Testis (tissue), 2 donors: Measurements from ENCODE around the gene MAP3K7CL.

Experiments
- POLR2A ChIP-seq: fragments of 450-650 bp; IDR thresholded peaks from one replicate; pipeline ENCODE4 v1.6.1; 2017; ENCODE audit warnings: antibody characterized with exemption, mild to moderate bottlenecking, moderate library complexity
- TF ChIP-seq, protein P1 (sequence below), 3 experiments: fragments of 450-650 bp in 2 of 3; fragments of 200-600 bp in 1 of 3; sonication (generic) in 1 of 3; IDR thresholded peaks; one replicate each; pipeline ENCODE4 v1.5.1; 2016 to 2019; ENCODE audit warnings: antibody characterized with exemption in 3 of 3, mild to moderate bottlenecking in 2 of 3, moderate library complexity in 1 of 3

DNA sequence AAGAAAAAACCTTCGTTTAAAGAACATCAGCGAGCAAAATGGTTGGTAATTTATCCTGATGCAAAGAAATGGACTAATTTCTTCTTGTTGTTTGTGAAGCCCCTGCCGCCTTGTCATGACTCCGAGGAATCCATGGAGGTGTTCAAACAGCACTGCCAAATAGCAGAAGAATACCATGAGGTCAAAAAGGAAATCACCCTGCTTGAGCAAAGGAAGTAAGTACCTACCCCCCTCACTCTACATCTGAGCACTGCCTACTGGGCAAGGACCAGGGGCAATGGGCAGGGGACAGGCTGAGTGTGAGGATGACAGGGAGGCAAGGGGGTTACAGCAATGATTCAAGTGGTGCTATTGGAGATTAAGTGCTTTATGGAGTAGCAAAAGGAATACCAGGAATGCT, 29.4 kb downstream of the MAP3K7CL start:
- TF ChIP-seq, protein P1, sequence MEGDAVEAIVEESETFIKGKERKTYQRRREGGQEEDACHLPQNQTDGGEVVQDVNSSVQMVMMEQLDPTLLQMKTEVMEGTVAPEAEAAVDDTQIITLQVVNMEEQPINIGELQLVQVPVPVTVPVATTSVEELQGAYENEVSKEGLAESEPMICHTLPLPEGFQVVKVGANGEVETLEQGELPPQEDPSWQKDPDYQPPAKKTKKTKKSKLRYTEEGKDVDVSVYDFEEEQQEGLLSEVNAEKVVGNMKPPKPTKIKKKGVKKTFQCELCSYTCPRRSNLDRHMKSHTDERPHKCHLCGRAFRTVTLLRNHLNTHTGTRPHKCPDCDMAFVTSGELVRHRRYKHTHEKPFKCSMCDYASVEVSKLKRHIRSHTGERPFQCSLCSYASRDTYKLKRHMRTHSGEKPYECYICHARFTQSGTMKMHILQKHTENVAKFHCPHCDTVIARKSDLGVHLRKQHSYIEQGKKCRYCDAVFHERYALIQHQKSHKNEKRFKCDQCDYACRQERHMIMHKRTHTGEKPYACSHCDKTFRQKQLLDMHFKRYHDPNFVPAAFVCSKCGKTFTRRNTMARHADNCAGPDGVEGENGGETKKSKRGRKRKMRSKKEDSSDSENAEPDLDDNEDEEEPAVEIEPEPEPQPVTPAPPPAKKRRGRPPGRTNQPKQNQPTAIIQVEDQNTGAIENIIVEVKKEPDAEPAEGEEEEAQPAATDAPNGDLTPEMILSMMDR (IDR thresholded peaks at IDR 0.05) = no peak
- no peak for TF ChIP-seq POLR2A
